ENCODE results near the gene IL16.

The IL16 gene

DNA sequence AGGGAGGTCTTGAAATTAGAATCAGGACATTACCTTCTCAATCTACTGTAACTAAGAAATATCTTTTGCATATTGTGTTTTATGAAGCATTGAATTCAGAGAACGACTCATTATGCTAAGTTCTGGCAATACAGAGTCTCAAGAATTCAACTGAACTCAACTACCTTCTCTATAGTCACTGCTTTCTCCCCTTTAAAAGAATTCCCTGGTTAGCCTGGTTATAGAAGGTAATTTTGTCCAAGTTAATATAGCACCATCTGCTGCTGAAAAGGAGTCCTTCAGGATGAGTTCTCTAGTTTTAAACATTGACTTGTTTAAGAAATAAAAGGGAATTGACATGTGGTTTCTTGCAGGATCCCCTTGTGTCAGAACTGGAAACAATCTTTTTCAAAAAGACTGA is 60.2 kb downstream of the IL16 start:
- DNase-seq (ENCODE audit: low spot score): peak; percentile 50

DNA sequence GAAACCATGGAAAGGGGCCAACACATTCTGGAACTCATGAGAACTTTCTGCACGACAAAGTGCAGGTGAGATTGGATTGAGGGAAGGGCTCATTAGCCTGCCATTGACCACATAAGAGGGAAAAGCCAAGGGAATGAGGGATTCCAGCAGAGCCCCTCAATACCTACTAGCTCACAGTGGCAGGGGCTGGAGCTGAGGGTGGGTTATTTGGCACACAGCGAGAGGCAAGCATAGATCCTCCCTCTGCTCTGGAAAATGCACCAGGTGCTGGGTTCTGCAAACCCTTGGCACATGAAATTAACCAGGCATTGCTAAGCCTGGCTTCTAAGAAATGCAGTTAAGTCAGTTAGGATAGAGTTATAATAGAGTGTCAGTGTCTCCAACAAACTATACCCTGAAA is 60.8 kb downstream of the IL16 start:
- no peak for DNase-seq (ENCODE audit: low spot score)

DNA sequence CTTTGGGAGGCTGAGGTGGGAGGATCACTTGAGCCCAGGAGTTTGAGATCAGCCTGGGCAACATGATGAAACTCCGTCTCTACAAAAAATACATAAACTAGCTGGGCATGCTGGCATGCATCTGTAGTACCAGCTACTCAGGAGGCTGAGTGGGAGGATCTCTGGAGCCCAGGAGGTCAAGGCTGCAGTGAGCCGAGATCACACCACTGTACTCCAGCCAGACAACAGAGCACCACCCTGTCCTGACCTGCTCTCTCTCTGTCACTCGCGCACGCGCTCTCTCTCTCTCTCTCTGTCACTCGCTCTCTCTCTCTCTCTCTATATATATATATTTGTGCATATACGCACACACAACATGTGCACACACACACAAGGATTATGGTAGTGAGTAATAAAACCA is 61.8 kb downstream of the IL16 start:
- DNase-seq (ENCODE audit: low spot score): no peak

DNA sequence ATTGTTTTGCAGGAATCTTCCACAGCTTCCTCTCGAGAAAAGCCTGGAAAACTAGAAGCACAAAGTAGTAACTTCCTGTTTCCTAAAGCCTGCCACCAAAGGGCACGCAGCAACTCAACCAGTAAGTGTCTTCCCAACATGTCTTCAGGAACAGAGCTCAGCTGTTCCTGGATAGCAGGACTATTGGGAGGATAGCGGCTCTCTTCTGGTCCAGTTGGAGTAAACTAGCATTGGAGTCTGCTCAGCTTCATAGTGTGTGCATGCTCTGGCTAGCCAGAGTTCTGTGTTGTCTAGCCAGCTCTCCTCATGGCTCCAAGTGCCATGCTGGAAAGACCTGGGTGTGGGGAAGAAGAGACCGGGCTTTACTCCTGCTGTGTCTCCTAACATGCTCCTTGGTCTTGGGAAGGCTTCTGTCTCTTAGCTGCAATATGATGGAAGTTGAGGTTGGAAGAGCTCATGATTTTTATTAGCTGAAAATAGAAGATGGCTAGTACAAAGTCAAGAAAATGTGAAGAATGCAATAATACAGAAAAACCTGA is 63.1 kb downstream of the IL16 start:
- DNase-seq (ENCODE audit: low spot score): no peak

DNA sequence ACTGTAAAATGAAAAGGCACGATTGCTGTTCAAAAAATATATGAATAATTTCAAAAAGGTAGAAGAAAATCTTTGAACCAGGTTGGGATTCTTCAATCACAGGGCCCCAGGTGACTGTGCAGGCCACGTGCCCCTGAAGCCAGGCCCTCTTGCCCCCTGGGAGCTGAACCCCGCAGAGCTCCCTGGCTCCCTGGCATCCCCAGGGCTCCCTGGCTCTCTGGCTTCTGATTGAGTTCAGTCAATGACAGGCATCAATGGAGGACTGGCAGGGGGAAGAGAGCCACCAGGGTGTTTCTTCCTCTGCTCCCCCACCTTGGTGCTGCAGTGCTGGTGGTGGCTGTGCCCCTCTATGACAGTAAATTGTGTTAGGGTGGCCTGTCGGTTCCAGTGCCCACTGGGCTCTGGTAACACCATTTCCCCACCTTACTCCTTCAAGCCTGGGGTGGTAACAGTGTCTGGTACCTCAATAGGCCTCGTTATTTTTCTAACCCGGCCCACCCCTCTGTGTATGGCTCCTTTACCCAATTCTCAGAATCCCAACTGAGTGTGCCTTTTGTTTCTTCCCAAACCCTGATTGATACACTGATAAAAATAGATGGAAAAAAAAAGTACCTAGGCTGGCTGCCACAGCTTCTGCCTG is 64.6 kb downstream of the IL16 start:
- no peak for DNase-seq (ENCODE audit: low spot score)

DNA sequence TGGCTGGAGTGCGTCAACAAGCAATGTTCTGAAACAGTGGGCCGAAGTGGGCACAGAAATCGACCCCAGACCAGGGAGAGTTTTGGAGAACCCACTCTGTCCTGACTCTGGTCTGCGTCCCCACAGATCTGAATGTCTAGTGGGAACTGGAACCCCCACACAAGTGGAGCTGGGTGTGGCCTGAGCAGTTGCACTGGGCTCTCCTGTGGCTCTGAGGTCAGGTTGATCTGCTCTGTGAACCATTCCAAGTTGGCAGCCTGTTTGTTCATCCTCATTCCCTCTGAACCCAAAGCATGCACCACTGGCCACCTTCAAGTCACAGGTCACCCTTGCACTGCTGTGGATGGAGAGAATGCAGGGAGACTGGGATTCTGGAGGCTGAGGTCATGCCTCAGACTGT is 66.8 kb downstream of the IL16 start:
- no peak for DNase-seq (ENCODE audit: low spot score)

DNA sequence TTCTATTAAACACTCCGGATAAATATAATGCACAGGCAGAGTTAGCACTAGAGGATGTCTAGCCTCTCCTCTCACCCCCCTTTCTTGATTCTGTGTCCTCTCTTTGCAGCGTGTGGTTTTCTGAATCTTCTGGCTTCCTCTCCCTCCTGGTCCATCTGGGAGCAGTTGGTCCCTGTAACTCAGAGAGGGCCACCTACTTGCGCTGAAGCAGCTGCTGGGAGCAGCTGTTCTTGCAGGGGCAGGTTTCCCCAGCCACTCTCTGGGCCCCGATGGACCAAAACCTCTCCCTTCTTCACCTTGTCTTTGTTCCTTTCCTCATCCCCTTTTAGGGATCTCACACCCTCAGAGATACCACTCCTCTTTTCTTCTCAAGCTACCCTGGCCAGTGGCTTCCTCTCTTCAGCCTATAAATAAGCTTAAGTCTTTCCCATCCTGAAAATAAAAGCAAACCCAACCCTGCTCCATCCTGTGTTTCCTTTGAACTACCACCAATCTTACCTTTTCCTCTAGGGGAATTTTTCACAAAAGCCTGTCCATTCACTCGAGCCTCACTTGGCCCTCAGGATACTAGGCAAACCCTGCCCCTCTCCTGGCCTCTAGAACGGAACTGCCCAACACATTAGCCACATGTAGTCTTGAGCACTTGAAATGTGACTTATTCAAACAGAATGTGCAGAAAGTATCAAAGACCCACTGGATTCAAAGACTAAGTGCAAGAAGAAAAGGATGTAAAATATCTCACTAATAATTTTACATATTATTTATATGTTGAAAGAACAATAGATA is 67.6 kb downstream of the IL16 start:
- no peak for DNase-seq (ENCODE audit: low spot score)

DNA sequence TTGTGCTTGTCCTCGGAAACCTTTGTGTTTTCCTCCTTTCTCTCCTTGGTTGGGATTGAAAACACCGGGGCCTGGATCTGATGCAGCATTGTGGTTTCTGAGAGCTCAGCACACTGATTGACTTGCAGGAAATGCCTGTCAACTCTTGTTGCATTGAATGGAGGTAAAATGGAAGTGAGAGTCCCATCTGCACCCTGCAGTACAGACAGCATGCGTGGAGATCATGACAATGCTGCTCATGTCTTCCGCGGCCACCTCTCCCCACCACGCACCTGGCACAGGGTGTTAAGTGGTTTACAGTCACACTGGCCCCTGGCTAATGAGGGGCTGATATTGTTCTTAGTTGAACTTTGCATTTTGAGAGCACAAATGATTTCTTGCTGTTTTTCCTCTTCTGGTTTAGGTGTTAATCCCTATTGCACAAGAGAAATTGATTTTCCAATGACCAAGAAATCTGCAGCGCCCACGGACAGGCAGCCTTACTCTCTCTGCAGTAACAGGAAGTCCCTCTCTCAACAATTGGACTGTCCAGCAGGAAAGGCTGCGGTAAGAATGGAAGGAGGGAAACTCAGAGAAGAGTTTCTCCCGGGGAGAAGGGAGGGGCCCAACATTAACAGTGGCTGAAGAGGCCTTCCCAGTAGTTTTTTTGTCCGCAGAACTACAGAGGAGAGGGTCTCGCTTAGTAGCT is 68.7 kb downstream of the IL16 start:
- DNase-seq (ENCODE audit: low spot score): no peak

DNA sequence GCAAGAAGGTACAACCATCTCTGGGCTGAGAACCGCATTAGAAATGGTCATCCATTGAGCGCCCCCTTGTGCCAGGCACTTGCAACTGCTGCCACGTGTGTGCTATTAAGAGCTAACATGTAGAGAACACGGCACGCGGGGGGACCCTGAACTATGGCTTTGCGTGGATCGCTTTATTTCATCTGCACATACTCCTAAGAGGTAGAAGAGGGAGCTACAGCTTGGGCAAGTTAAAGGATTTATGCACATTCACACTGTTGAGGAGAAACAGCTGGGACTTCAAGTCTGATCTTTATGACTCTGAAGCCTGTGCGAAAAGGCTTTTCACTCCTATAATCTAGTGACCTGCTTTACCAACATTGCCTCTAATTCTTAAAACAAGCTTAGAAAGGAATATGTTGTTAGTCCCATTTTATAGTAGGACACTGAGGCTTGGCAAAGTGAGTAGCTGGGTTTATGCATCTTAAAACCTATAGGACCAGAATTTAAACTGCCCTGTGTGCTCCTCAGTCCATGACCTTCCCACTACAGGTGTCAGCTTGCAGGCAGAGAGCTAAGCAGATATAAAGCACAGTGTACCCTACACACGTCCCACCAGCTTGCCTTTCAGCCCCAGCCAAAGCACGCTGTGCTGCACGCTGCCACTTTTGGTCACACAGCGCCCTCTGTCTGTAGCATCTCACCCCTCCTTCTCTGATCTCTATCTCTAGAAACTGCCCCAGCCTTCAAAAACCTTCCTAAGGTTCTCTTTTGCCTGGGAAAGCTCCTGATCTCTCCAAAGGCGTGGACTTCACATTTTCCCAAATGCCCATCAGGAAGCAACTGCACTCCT is 69.5 kb downstream of the IL16 start:
- DNase-seq (ENCODE audit: low spot score): peak; percentile 82

DNA sequence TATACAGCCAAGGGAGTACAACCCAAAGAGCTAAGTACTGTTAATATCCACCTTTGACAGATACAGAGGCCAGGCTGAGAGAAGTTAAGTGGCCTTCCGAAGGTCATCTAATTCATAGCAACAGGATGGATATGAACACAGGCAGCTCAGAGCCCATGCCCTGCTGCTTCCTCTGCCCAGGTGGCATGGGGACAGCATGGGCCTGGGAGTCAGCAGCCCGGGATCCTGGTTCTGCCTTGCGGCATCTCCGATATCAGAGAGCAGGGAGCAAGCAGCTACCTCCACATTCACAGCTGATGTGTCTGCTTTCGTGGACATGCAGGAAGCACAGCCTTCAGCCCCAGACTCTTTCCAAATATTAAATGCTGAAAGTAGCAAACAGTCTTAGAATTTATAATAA is 71.7 kb downstream of the IL16 start:
- DNase-seq (ENCODE audit: low spot score): no peak

DNA sequence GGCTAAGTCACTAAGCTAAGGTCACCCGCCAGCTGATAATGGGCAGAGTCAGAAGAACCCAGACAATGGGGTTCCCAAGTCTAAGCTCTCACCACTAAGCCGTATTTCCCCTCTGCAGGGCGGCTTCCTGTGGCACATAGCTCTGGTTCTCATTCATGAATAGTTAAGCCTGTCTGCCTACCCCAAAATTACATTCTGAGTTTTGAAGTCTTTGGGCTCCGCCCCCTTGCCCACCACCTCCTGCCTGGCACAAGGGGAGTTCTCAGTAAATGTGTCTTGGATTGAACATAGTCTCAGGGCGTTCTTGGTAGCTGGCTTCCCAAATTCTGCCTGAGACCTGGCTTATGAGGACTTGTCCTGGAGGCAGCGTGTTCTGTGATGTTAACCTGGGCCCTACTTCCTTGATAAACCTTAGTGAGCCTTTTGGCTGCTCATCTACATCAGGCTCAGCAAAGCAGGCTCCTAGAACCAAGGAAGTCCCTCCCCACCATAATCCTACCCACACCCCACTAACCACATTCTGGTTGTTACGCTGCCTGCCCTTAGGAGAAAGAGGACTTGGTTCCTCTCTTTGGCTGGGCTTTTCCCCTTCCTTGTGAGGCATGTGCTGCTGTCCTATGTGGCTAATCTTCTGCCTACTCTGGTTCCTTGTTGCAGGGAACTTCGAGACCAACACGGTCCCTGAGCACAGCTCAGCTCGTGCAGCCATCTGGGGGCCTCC is 72.4 kb downstream of the IL16 start:
- no peak for DNase-seq (ENCODE audit: low spot score)

DNA sequence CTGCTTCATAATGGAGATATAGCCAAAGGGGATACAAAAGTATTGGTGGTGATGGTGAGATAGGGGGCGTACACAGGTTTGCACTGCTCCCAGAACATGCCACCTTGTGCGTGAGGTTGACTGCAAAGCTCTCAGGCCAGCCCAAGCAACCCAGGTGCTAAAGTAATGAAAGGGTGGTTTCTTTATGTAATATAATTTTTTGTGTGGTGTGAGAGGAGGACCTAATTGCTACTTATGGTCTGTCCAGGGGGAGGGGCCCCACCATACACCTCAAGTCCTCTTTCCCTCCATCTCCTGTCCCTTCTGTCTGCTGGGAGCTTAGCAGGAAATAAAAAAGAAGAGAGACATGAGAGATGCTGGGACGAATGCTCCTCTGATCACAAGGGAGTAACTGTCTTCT is 73.5 kb downstream of the IL16 start:
- DNase-seq (ENCODE audit: low spot score): no peak

DNA sequence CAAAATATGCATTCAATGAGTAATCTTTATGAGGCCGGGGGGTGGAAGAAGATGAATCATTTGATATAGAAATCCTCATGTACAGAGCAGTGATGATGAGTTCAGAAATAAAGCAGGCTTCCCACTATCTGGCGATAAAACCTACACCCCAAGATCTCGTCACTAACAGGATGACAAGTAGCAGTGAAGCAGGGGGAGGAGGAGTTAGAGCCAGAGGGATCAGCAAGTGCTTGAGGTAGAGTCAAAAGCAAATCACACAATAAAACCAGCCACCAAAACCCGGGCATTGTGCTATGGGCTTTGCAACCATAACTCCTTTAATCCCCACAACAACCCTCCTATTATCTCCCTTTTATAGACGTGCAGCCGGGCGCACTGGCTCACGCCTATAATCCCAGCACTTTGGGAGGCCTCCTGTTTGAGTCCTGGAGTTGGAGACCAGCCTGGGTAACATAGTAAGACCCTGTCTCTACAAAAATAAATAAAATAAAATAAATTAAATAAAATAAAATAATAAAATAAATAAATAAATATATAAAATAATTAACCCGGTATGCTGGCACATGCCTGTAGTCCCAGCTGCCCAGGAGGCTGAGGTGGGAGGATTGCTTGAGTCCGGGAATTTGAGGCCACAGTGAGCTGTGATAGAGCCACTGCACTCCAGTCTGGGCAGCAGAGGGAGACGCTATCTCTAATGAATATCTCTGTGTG is 74.3 kb downstream of the IL16 start:
- DNase-seq (ENCODE audit: low spot score): no peak

DNA sequence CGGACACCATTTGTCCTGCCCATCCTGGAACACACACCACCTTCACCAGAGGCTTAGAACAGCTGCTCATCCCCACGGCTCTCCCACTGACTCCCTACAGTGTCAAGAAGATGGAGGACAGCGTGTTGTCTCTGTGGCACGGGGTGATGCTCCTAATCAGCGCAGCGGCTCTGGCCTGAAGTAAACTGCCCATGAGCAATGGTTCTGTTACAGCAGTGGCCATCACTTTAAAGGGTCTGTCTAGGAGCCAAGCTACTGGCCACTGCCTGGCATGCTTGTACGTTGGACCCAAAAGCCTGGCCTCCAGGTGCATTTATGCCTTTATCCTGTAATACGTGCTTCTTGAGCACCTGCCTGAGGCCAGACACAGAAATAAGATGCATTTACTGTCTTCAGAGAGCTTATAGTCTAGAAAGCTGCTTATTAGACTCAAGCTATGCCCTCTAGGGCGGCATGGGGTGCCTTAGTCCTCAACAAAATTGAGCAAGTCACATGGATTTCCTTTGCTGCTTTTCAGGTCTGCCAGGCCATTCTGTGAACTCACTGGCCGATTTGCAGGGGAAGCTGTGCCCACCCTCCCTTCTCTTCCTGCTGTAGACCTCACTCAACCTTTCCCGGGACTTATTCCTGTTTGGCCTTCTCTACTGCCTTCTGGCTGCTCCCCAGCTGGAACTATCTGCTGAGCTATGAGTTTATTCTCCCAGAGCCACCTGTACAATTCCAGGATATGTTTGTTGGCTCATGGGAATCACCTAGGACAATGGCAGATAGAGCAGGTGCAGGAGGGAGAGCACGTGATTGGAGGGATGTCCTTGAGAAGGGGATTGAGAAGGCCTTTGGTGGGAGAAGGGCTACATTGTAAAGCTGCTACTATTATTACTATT is 75.3 kb downstream of the IL16 start:
- DNase-seq (ENCODE audit: low spot score): no peak

DNA sequence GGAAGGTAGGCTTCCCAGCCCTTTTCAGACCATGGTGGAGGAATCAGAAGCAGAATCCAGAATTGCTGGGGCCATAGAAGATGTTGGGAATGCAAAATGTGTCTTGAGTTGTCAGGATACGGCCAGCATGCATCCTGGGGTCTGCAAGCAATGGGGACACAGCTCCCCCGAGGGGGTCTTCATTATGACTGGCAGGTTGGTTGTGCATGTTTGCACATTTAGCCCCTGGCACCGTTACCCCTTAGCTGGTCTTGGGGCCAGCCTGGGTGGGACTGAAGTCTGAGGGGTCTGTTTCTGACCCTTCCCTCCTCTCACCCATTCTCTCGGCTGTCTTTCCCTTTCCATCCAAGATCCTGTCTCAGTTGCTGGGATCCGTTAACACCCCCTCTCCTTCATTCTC is 76.5 kb downstream of the IL16 start:
- no peak for DNase-seq (ENCODE audit: low spot score)

DNA sequence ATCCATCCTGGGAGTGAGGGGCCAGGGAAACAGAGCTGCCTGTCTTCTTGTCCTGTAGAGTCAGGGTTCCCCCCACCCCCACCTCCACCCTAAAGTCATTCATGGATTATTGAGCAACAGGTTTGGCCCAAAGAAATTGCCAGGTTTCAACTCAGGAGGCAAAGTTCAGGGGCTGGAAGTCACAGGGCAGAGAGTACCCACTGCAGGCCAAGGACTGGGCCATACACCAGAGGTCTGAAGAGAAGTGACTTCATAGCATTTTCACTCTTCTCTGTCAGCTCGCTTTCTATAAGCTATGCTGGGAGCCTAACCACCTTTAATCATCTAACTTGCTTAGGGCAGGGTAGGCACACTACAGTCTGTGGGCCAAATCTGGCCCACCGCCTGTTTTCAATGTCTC is 77.2 kb downstream of the IL16 start:
- no peak for DNase-seq (ENCODE audit: low spot score)

DNA sequence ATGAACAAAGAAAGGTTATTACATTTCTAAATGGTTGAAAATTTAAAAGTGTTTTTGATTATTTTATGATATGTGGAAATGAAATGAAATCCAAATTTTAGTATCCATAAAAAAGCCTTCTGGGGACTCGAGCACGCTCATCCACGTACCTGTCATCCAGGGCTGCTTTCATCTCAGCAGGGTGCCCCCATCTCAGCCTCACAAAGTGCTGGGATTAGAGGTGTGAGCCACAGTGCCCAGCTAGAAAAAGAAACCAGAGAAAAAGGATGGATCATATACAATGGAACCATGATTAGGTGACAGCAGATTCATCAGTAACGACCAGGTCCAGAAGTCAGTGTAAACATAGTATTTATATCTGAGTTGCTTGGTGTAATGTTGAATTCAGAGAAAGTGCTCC is 77.6 kb downstream of the IL16 start:
- DNase-seq (ENCODE audit: low spot score): no peak

DNA sequence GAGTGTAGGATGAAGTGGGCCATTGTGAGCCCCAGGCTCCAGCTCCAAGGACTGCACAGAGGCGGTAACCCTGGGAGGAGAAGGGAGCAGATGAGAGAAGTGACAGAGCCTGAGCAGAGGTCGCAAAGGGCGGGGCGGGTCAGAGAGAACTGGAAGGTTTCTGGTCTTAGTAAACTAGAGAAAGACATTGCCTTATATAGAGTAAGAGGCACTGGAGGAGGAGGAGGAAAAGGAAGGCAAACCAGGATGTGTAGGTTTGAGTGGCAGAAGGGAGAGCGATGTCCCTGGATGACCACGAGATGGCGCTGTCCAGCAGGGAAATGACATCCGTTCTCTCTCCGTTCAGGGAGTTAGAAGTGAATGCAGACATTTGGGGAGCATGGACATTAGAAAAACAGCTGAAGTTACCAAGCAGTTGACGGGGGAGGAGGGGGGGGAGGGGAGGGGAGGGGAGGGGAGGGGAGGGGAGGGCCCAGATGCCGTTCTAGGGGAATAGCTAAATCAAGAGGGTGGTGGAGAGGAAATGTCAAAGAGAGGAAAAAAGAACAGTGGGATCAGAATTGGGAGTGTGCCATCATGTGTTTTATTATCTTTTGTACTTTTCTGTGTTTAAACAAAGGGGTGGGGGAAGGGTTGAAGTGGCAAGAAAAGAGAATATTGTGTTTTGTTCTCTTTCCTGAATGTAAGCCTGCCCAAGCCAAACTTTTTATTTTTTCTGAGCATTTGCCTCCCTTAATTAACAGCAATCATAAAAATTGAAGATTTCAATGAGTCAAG is 78.4 kb downstream of the IL16 start:
- peak; percentile 92 for DNase-seq (ENCODE audit: low spot score)
